K562 (cell line): Measurements from ENCODE around the gene MECR. TPM values are rescaled to one million over a fixed set of nuclear protein-coding genes. Genes with fewer than 3 reads are reported as not detected.

ENCODE experiments used
- ATAC-seq: fragments of 200-7000 bp; cut with Tn5 transposase; 3 replicates; pipeline ENCODE4 v1.9.1; 2020; ENCODE audit warnings: moderate library complexity
- BruUV-seq: library from RNA; stranded (reverse); fragments of 400-500 nt; replicated peaks from 2 replicates; lab custom pipeline; 2021; lab: Mats Ljungman, UMichigan
- CTCF ChIA-PET: fragments of 300-600 bp; formaldehyde crosslinking; extraction: SDS; loops from one replicate; lab custom pipeline; 2021; ENCODE audit warnings: low intra/inter-chr PET ratio; lab: Yijun Ruan, JAX
- POLR2A ChIA-PET: fragments of 300-600, 350-650 bp; sonication (Branson Sonifier 250); formaldehyde crosslinking; extraction: SDS; loops from one replicate; lab custom pipeline; 2021; ENCODE audit warnings: antibody characterized with exemption, inconsistent platforms; lab: Yijun Ruan, JAX
- DNase-seq, 4 experiments: peaks; one replicate each; pipeline versions ENCODE4 v3.0.0 to v3.0.0-alpha.2; 2011 to 2018; ENCODE audit warnings: low spot score in 3 of 4, mixed read lengths in 3 of 4; ENCODE audit errors: extremely low read depth in 1 of 4
- FAIRE-seq: peaks from 2 replicates; lab custom pipeline; 2011; peaks lifted over from hg19 to GRCh38; lab: Jason Lieb, UNC
- H2AFZ ChIP-seq: 2 replicates; pipeline ENCODE4 v1.6.0; 2011; ENCODE audit warnings: low read depth, low read length, control low read depth, inconsistent platforms
- H3K27ac ChIP-seq: fragments of 200-600 bp; 3 replicates; pipeline ENCODE4 v1.8.0; 2011; ENCODE audit warnings: low read depth, mild to moderate bottlenecking, control low read depth, inconsistent platforms, low read length, moderate library complexity, mixed read lengths; ENCODE audit errors: extremely low read depth
- H3K27me3 ChIP-seq, 2 experiments: fragments of 300-600 bp in 1 of 2; 2 replicates in 1 of 2; 3 replicates in 1 of 2; pipeline versions ENCODE4 v1.6.0 to v1.8.0; 2011; ENCODE audit warnings: inconsistent platforms in 2 of 2, low read length in 2 of 2, mild to moderate bottlenecking in 1 of 2, mixed read lengths in 1 of 2, moderate library complexity in 1 of 2; ENCODE audit not compliant: control insufficient read depth in 2 of 2, insufficient read depth in 2 of 2
- H3K36me3 ChIP-seq: fragments of 300-600 bp; 3 replicates; pipeline ENCODE4 v1.8.0; 2011; ENCODE audit warnings: mild to moderate bottlenecking, low read length, inconsistent platforms; ENCODE audit not compliant: control insufficient read depth, insufficient read depth
- H3K4me1 ChIP-seq, 2 experiments: fragments of 200-600 bp in 1 of 2; replicated peaks in 1 of 2; 2 replicates in 1 of 2; 3 replicates in 1 of 2; pipeline versions ENCODE4 v1.5.1 to v1.8.0; 2011; ENCODE audit warnings: inconsistent platforms in 2 of 2, low read length in 2 of 2, mild to moderate bottlenecking in 1 of 2, mixed read lengths in 1 of 2, moderate library complexity in 1 of 2; ENCODE audit not compliant: control insufficient read depth in 2 of 2, insufficient read depth in 2 of 2
- H3K4me2 ChIP-seq: 2 replicates; pipeline ENCODE4 v1.6.1; 2011; ENCODE audit warnings: low read length, control low read depth, inconsistent platforms, mixed read lengths; ENCODE audit not compliant: insufficient read depth
- H3K4me3 ChIP-seq: fragments of 200-600 bp; sonication (generic), shearing (Covaris generic); 2 replicates; pipeline ENCODE4 v1.5.1; 2016; ENCODE audit warnings: control low read depth, inconsistent platforms
- H3K79me2 ChIP-seq: fragments of 200-600 bp; 3 replicates; pipeline ENCODE4 v1.8.0; 2011; ENCODE audit warnings: low read length, inconsistent platforms; ENCODE audit not compliant: control insufficient read depth, insufficient read depth
- H3K9ac ChIP-seq, 2 experiments: 2 replicates each; pipeline versions ENCODE4 v1.6.0 to v1.6.1; 2011; ENCODE audit warnings: low read depth in 2 of 2, low read length in 2 of 2, control low read depth in 1 of 2, inconsistent platforms in 1 of 2, mild to moderate bottlenecking in 1 of 2, mixed read lengths in 1 of 2; ENCODE audit not compliant: insufficient read depth in 1 of 2
- H3K9me1 ChIP-seq: one replicate; pipeline ENCODE4 v1.6.0; 2011; ENCODE audit warnings: inconsistent platforms, mild to moderate bottlenecking, low read length, moderate library complexity; ENCODE audit not compliant: control insufficient read depth, insufficient read depth
- H3K9me3 ChIP-seq: replicated peaks from 2 replicates; pipeline ENCODE4 v1.5.1; 2011; ENCODE audit warnings: low read depth, low read length, inconsistent platforms; ENCODE audit not compliant: control insufficient read depth, insufficient read depth
- H4K20me1 ChIP-seq: replicated peaks from 2 replicates; pipeline ENCODE4 v1.6.1; 2011; ENCODE audit warnings: low read length, inconsistent platforms, mixed read lengths; ENCODE audit not compliant: control insufficient read depth, insufficient read depth
- ARHGAP35 ChIP-seq: fragments of 450-650 bp; IDR thresholded peaks from 2 replicates; pipeline ENCODE4 v1.6.1; 2018; ENCODE audit not compliant: partially characterized antibody
- ATF2 ChIP-seq: sonication (generic); formaldehyde crosslinking; IDR thresholded peaks from 2 replicates; pipeline ENCODE4 v1.8.1; 2022; ENCODE audit warnings: missing genetic modification reagents
- BRD4 ChIP-seq: fragments of 200-600 bp; sonication (generic); IDR thresholded peaks from 2 replicates; pipeline ENCODE4 v1.6.1; 2017; ENCODE audit warnings: inconsistent platforms
- CREB3 ChIP-seq: fragments of 450-650 bp; conservative IDR thresholded peaks from 2 replicates; pipeline ENCODE4 v1.6.1; 2016; ENCODE audit warnings: missing genetic modification characterization, low read depth, mild to moderate bottlenecking, missing compliant biosample characterization, moderate library complexity
- CREM ChIP-seq: IDR thresholded peaks from 2 replicates; pipeline ENCODE4 v1.6.1; 2014; ENCODE audit warnings: antibody characterized with exemption, low read depth
- ELF4 ChIP-seq: fragments of 450-650 bp; formaldehyde crosslinking; IDR thresholded peaks from 2 replicates; pipeline ENCODE4 v1.4.0; 2022; ENCODE audit warnings: missing genetic modification characterization
- FOSL1 ChIP-seq: fragments of 200-800 bp; sonication (Bioruptor generic); conservative IDR thresholded peaks from 2 replicates; pipeline ENCODE4 v1.6.1; 2016; ENCODE audit warnings: missing genetic modification characterization, missing compliant biosample characterization
- HLTF ChIP-seq: fragments of 450-650 bp; IDR thresholded peaks from 2 replicates; pipeline ENCODE4 v1.6.1; 2016
- KLF6 ChIP-seq: fragments of 250-450 bp; sonication (Bioruptor Pico); IDR thresholded peaks from 2 replicates; pipeline ENCODE4 v1.4.0; 2020; ENCODE audit warnings: mild to moderate bottlenecking, moderate library complexity, borderline replicate concordance
- MAZ ChIP-seq, 2 experiments: fragments of 450-650 bp in 1 of 2; sonication (generic) in 1 of 2; formaldehyde crosslinking; IDR thresholded peaks in 1 of 2; conservative IDR thresholded peaks in 1 of 2; 2 replicates each; pipeline versions ENCODE4 v1.4.0 to v1.5.0; 2020; ENCODE audit warnings: mild to moderate bottlenecking in 1 of 2, missing genetic modification reagents in 1 of 2
- MCM3 ChIP-seq: fragments of 450-650 bp; IDR thresholded peaks from 2 replicates; pipeline ENCODE4 v1.6.1; 2016
- RFX7 ChIP-seq: fragments of 250-450 bp; sonication (Bioruptor Pico); IDR thresholded peaks from 2 replicates; pipeline ENCODE4 v1.5.1; 2021; ENCODE audit warnings: mild to moderate bottlenecking
- SMAD4 ChIP-seq: fragments of 250-450 bp; sonication (Bioruptor Pico); conservative IDR thresholded peaks from 2 replicates; pipeline ENCODE4 v1.8.0; 2021; ENCODE audit warnings: inconsistent platforms, mild to moderate bottlenecking, moderate library complexity
- STAT5B ChIP-seq: fragments of 250-450 bp; sonication (Bioruptor Pico); IDR thresholded peaks from 2 replicates; pipeline ENCODE4 v1.8.0; 2021; ENCODE audit warnings: mild to moderate bottlenecking, inconsistent platforms
- THRAP3 ChIP-seq: fragments of 450-650 bp; IDR thresholded peaks from 2 replicates; pipeline ENCODE4 v1.6.1; 2016; ENCODE audit warnings: mild to moderate bottlenecking, inconsistent platforms, borderline replicate concordance
- TSC22D4 ChIP-seq: fragments of 450-650 bp; IDR thresholded peaks from 2 replicates; pipeline ENCODE4 v1.6.1; 2016; ENCODE audit warnings: missing genetic modification characterization, missing biosample characterization, control low read depth
- ZNF431 ChIP-seq: sonication (generic); formaldehyde crosslinking; IDR thresholded peaks from 2 replicates; pipeline ENCODE4 v1.8.0; 2022; ENCODE audit warnings: mild to moderate bottlenecking, missing genetic modification reagents
- ZNF717 ChIP-seq: fragments of 250-450 bp; sonication (Bioruptor Pico); IDR thresholded peaks from 2 replicates; pipeline ENCODE4 v1.5.0; 2021
- WGBS: fragments of 100-300 bp; shearing (Covaris generic); methylation state at CpG from one replicate; pipeline ENCODE4 v1.1.6; 2016; ENCODE audit warnings: low coverage, mixed read lengths; ENCODE audit not compliant: insufficient coverage; ENCODE audit errors: missing lambda C conversion rate; 5-methylcytosine and 5-hydroxymethylcytosine counted together
- in situ Hi-C: fragments of 300-500 bp; cut with MboI; formaldehyde crosslinking; loops from 4 replicates; pipeline ENCODE4 v1.15.0; 2018; ENCODE audit warnings: inconsistent platforms, mixed read lengths
- intact Hi-C: fragments of 100-400 bp; cut with micrococcal nuclease; formaldehyde crosslinking; loops from 2 replicates; pipeline ENCODE4 v1.14.2; 2022
- polyA plus RNA-seq, 8 experiments: library from polyadenylated mRNA; depleted of rRNA in 4 of 8; stranded (reverse) in 5 of 8; unstranded in 3 of 8; fragments of >200 nt; fragmentation: Nextera tagmentation in 2 of 8; fragmentation: Illumina TruSeq in 1 of 8; extraction: Ambion mirVana in 2 of 8; extraction: Trizol in 1 of 8; gene quantifications; 2 replicates each; pipeline versions ENCODE4 v1.2.1 to v1.2.3, GENCODE V29; 2011 to 2014; ENCODE audit warnings: inconsistent platforms in 1 of 8, missing spikeins in 1 of 8
- total RNA-seq, 7 experiments: library from RNA; depleted of rRNA in 6 of 7; stranded (reverse); fragments of >200 nt in 6 of 7; fragmentation: Illumina TruSeq in 2 of 7; extraction: Trizol in 2 of 7; gene quantifications; 2 replicates each; pipeline versions ENCODE4 v1.2.1 to v1.2.3, GENCODE V29; 2011 to 2021; ENCODE audit warnings: low replicate concordance in 1 of 7
- TF ChIP-seq, protein P1 (sequence below): sonication (generic); formaldehyde crosslinking; IDR thresholded peaks from 2 replicates; pipeline ENCODE4 v1.9.0; 2022; ENCODE audit warnings: mild to moderate bottlenecking, missing genetic modification reagents

The MECR gene
- total and polyA plus RNA-seq, 9 of the 15 experiments (the other 6 are each of a cell fraction or from before 2014, with no cell fraction given), result 10.4 to 58.6 (median 42.9) TPM

GRCh38 chr1:29186707-29187106 lies 44.0 kb downstream of the MECR start:
- no peak overlapping the region for H2AFZ ChIP-seq
- in situ Hi-C loops (loop anchor here (10.0 kb wide), 1 partner anchor 402 kb away; no protein-coding TSS in a partner anchor), intact Hi-C loops (loop anchor here (10.0 kb wide), 1 partner anchor 542 kb away; the partner anchor contains the start of genes RNU11 and TAF12)
- DNase-seq, result no peak
- H4K20me1 ChIP-seq, result no peaks in the 10 kb centered on the region
- 0 out of 2 replicates have a peak, but pooled peaks cover 3% of the 10 kb centered on the region for H3K9me3 ChIP-seq
- no peak overlapping the region for H3K4me2 ChIP-seq
- ChIA-PET POLR2A (interaction anchor here (1.4 to 3.3 kb wide), 2 partner anchors 10 to 106 kb away, joined by 3 to 17 read pairs; no protein-coding TSS in a partner anchor), CTCF (no interaction called here)
- no TSS peak for BruUV-seq
- TF ChIP-seq ZNF431 (CRISPR knock-in tag), result no peak
- no peak for TF ChIP-seq MCM3
- TF ChIP-seq ELF4 (CRISPR knock-in tag), result no peak
- TF ChIP-seq HLTF, result no peak
- no peak for TF ChIP-seq CREB3 (tag)
- TF ChIP-seq ARHGAP35, result no peak
- TF ChIP-seq CREM, result no peak
- TF ChIP-seq MAZ (CRISPR knock-in tag; conservative IDR thresholded peaks at IDR 0.05 in 1 of 2, IDR thresholded peaks at IDR 0.05 in 1 of 2), result no peak
- TF ChIP-seq STAT5B, result no peak
- TF ChIP-seq, protein P1, sequence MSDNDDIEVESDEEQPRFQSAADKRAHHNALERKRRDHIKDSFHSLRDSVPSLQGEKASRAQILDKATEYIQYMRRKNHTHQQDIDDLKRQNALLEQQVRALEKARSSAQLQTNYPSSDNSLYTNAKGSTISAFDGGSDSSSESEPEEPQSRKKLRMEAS (CRISPR knock-in tag), result no peak
- TF ChIP-seq ATF2 (CRISPR knock-in tag), result no peak
- TF ChIP-seq RFX7 (CRISPR knock-in tag), result no peak
- TF ChIP-seq BRD4, result no peak
- no peak for TF ChIP-seq ZNF717 (CRISPR knock-in tag)
- no peak for TF ChIP-seq TSC22D4 (tag)
- TF ChIP-seq SMAD4 (CRISPR knock-in tag), result no peak
- no peak for TF ChIP-seq KLF6
- TF ChIP-seq FOSL1 (tag), result no peak
- no peak for TF ChIP-seq THRAP3
- FAIRE-seq, result no peak
- H3K79me2 ChIP-seq, result peaks cover under 1% of the 10 kb centered on the region; the same call in 2 of the 3 replicates
- H3K9me1 ChIP-seq, result no peaks in the 10 kb centered on the region
- no peaks in the 10 kb centered on the region for H3K36me3 ChIP-seq
- no peak overlapping the region for H3K27ac ChIP-seq
- H3K4me3 ChIP-seq, result no peak overlapping the region
- 57% methylated on average over 1 of the region's 1 CpG for WGBS
- no peaks in the 10 kb centered on the region for H3K27me3 ChIP-seq
- peak overlapping the region in 1 of 2 experiments; percentile 63; a peak in 1 of 4 replicates for H3K9ac ChIP-seq
- H3K4me1 ChIP-seq, result peaks cover 7 to 11% of the 10 kb centered on the region in 2 experiments
- no peak for ATAC-seq
